Memory B cell (primary cell): ENCODE data around the gene NOXA1.

Experiments used
- ATAC-seq: fragments of 150-1000 bp; cut with Tn5 transposase; 2 replicates; pipeline ENCODE4 v1.10.0; 2021; ENCODE audit warnings: low read depth, mild to moderate bottlenecking, moderate library complexity
- DNase-seq, 2 donors: peaks; one replicate each; pipeline ENCODE4 v3.0.0; 2022; ENCODE audit warnings: low spot score in 2 of 2
- H3K27ac Mint-ChIP-seq: one replicate; pipeline ENCODE4 v1.8.0; 2022; ENCODE audit warnings: mild to moderate bottlenecking, moderate library complexity, mixed read lengths
- H3K27me3 Mint-ChIP-seq: one replicate; pipeline ENCODE4 v1.8.0; 2022; ENCODE audit warnings: mixed read lengths
- H3K36me3 Mint-ChIP-seq: one replicate; pipeline ENCODE4 v1.8.0; 2022; ENCODE audit warnings: mild to moderate bottlenecking, mixed read lengths
- H3K4me1 Mint-ChIP-seq: one replicate; pipeline ENCODE4 v1.8.0; 2022; ENCODE audit warnings: mixed read lengths
- H3K4me3 Mint-ChIP-seq: one replicate; pipeline ENCODE4 v1.8.0; 2022; ENCODE audit warnings: mild to moderate bottlenecking, moderate library complexity, mixed read lengths
- H3K9me3 Mint-ChIP-seq: one replicate; pipeline ENCODE4 v1.8.0; 2022; ENCODE audit warnings: mixed read lengths

NOXA1 gene

DNA sequence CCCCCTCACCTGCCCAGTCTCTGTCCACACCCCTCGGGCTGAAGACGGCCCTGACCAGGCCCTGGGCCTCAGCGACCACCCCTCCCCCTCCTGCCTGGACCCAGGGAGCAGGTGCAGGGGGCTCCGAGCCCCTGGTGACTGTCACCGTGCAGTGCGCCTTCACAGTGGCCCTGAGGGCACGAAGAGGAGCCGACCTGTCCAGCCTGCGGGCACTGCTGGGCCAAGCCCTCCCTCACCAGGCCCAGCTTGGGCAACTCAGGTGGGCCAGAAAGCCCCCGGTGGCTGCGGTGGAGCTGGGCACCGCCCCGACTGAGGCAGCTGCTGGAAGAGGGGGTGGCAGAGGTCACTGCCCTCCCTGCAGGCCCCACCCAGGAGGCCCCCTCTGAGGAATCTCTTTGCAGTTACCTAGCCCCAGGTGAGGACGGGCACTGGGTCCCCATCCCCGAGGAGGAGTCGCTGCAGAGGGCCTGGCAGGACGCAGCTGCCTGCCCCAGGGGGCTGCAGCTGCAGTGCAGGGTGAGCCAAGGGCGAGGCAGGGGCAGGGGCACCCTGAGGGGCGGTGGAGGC, 10.2 kb downstream of the NOXA1 start:
- DNase-seq (no peak), ATAC-seq (no peak)
- peaks cover 4% of the 10 kb centered on the region for H3K27me3 Mint-ChIP-seq
- no peaks in the 10 kb centered on the region for H3K36me3 Mint-ChIP-seq
- no peaks in the 10 kb centered on the region for H3K9me3 Mint-ChIP-seq
- H3K4me1 Mint-ChIP-seq: peaks cover 6% of the 10 kb centered on the region
- no peak overlapping the region for H3K27ac Mint-ChIP-seq
- no peak overlapping the region for H3K4me3 Mint-ChIP-seq

GRCh38 chr9:137433916-137434431, 10.8 kb downstream of the NOXA1 start:
- peaks cover 3% of the 10 kb centered on the region for H3K27me3 Mint-ChIP-seq
- no peak overlapping the region for H3K27ac Mint-ChIP-seq
- peaks cover 4% of the 10 kb centered on the region for H3K4me1 Mint-ChIP-seq
- H3K4me3 Mint-ChIP-seq: no peak overlapping the region
- no peak for DNase-seq
- no peak for ATAC-seq
- H3K9me3 Mint-ChIP-seq: no peaks in the 10 kb centered on the region
- H3K36me3 Mint-ChIP-seq: no peaks in the 10 kb centered on the region

DNA sequence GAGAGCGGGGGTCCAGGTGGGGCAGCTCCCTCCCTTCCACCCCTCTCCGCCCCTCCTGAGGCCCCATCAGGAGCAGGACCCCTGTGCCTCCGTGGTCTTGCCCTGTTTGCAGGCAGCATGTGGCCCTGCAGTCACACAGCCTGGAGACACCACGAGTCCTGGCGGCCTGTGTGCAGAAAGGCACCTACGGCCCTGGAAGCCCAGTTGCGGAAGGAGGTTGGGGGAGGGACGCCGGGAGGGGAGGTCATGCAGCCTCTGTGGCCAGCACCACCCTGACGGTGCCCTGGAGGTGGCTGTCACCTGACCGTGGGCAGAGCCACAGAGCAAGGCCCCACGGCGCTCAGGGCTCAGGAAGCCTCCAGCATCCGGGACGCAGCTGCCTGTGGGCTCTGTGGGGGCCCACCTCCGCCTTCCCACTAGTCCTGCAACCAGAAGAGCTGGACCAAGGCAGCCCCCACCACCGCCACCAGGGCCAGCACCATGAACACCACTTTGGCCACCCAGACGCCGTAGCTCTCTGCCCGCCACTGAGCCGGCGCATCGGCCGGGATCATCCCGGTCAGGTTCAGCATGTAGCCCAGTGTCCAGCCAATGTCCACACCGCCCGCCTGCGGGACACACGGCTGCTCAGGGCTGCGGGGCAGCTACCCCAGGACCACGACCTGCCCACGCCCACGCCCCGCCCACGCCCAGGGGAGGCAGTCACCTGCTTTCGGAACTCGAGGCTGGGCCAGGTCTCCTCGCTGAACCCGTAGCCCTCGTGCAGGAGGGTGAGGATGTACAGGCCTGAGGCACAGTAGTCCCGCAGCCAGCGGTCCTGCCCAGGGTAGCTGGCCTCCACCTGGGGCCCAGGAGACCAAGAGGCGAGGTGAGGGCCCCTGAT, 11.5 kb downstream of the NOXA1 start:
- ATAC-seq: no peak
- Mint-ChIP-seq H3K27me3 (peaks cover 9% of the 10 kb centered on the region), H3K36me3 (no peaks in the 10 kb centered on the region), H3K4me1 (peaks cover 2% of the 10 kb centered on the region), H3K4me3 (no peak overlapping the region), H3K9me3 (no peaks in the 10 kb centered on the region), H3K27ac (no peak overlapping the region)
- DNase-seq: no peak

DNA sequence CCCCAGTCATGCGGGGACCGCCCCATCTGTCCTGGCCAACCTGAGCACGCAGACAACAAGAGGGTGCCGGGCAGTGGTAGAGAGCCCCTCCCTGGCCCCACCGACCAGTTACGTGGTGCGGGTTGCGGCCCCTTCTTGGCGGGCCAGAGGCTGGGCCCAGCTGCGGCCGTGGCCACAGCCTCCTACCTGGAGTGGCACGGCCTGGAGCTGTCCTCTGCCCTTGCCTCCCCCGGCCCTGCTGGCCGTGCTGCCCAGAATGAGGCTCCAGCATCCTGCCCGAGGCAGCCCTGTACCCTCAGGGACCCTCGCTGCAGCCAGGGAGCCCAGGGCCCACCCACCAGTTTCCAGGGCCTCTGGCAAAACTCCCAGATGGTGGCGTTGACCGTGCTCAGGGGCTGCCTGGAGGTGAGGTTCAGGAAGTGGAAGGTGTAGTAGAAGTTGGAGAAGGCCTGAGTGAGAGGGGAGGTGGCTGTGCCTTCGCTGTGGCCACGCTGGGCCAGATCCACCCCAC, 12.2 kb downstream of the NOXA1 start:
- H3K9me3 Mint-ChIP-seq: no peaks in the 10 kb centered on the region
- DNase-seq (no peak), ATAC-seq (no peak)
- peaks cover 9% of the 10 kb centered on the region for H3K27me3 Mint-ChIP-seq
- H3K4me3 Mint-ChIP-seq: no peak overlapping the region
- no peaks in the 10 kb centered on the region for H3K36me3 Mint-ChIP-seq
- no peaks in the 10 kb centered on the region for H3K4me1 Mint-ChIP-seq
- H3K27ac Mint-ChIP-seq: no peak overlapping the region

DNA sequence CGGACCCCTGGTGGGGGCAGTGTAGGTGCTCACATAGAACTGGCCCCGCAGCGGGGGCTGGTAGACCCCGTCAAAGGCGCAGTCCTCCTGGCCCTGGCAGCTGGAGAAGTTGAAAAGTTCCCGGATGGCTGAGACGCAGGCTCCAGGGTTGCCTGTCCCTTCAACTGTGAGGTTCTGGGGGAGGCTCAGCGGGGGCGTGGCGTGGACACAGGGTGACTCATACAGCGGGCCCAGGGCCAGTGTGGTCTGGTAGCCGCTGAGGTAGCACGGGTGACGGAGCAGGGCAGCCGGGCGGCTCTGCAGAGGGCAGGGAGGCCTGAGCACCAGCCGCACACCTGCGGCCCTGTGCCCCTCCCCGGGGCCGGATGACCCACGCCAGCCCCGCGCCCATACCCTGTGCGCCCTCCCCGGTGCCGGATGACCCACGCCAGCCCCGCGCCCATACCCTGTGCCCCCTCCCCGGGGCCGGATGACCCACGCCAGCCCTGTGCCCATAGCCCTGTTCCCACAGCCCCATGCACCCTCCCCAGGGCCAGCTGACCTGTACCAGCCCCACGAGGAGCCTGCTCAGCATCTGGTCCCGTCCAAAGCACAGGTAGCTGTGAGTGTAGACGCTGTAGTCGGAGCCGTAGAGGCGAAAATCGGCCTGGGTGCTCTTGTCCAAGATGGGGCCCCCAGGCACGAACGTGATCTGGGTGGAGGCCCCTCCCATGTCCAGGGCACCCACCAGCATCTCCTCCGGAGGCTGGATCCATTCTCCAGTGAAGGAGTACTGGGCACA, 13.0 kb downstream of the NOXA1 start:
- Mint-ChIP-seq H3K9me3 (no peaks in the 10 kb centered on the region), H3K4me1 (no peaks in the 10 kb centered on the region), H3K4me3 (no peak overlapping the region), H3K27ac (no peak overlapping the region), H3K27me3 (peaks cover 9% of the 10 kb centered on the region), H3K36me3 (no peaks in the 10 kb centered on the region)
- DNase-seq (no peak), ATAC-seq (no peak)

DNA sequence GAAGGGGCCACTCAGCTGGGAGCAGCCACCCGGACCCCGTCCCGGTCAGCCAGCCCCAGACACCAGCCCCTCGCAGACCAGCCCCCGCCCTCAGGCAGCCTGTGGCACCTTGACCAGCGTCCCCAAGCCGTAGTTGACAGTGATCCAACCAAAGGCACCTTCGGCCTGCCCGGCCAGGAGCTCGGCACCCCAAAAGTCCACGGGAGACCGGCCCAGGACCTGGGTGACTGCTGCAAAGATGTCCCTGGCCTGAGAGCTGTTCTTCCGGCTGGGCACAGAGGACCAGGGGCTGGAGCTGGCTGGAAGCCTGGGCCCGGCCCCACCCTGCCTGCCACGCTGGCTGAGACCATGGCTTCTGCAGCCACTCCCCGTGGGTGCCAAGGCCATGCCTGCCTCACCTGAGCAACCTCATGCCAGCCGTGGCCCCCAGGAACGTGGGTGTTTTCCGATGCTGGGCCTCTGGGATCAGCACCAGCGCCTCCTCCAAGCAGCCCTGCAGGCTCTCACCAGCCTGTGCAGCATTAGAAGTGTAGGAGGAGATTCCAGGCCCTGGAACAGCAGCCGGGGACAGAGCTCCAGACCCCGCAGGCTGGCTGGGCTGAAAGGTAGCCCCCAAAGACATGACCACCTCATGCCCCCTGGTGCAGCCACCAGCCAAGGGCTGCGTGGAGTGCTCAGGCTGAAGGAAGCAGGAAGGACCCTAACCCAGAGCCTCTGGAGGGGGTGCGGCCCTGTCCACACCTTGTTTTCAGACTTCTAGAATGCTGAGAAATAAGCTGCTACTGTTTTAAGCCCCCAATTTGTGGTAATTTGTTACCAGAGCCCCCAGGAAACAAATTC, 13.8 kb downstream of the NOXA1 start:
- Mint-ChIP-seq H3K9me3 (no peaks in the 10 kb centered on the region), H3K4me1 (peaks cover 2% of the 10 kb centered on the region), H3K4me3 (no peak overlapping the region), H3K27me3 (peaks cover 11% of the 10 kb centered on the region), H3K27ac (no peak overlapping the region), H3K36me3 (no peaks in the 10 kb centered on the region)
- DNase-seq (no peak), ATAC-seq (no peak)

DNA sequence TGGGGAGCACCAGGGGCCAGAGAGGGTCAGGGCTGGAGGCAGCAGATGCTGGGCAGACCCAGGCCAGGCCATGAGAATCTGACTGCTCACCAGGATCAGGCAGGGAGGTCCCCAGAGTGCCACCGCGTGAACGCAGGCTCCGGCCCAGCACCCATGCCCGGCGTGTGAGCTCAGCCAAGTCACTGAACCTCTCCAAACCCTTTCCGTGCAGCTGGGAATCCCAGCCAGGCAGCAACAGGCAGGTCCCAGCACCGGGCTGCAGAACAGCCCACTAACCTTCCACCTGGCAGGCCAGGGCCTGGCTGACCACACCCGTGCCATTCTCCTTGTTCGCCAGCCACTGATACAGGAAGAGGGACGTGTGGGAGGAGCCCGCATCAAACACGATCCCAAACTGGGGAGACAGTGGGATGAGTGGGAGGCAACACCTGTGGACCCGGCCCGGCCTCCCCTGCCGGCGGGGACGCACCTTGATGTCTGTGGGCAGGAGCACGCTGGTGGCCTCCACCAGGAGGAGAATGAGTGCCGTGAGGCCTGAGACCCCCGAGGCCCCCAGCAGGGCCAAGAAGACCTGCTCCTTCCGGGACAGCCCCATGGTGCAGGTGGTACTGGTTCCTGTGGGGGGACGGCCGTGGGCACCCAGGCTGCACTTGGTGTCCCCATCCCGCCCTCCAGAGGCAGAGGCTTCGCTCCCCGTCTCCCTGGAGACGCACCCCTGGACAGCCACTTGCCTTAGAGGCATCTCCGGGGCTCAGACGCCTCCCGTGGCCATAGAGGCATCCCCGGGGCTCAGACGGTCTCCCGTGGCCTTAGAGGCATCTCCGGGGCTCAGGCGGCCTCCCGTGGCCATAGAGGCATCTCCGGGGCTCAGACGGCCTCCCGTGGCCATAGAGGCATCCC, 14.7 kb downstream of the NOXA1 start:
- H3K4me3 Mint-ChIP-seq: no peak overlapping the region
- H3K27ac Mint-ChIP-seq: no peak overlapping the region
- H3K9me3 Mint-ChIP-seq: no peaks in the 10 kb centered on the region
- ATAC-seq (no peak), DNase-seq (no peak)
- peaks cover 13% of the 10 kb centered on the region for H3K27me3 Mint-ChIP-seq
- no peaks in the 10 kb centered on the region for H3K36me3 Mint-ChIP-seq
- H3K4me1 Mint-ChIP-seq: peaks cover 3% of the 10 kb centered on the region

DNA sequence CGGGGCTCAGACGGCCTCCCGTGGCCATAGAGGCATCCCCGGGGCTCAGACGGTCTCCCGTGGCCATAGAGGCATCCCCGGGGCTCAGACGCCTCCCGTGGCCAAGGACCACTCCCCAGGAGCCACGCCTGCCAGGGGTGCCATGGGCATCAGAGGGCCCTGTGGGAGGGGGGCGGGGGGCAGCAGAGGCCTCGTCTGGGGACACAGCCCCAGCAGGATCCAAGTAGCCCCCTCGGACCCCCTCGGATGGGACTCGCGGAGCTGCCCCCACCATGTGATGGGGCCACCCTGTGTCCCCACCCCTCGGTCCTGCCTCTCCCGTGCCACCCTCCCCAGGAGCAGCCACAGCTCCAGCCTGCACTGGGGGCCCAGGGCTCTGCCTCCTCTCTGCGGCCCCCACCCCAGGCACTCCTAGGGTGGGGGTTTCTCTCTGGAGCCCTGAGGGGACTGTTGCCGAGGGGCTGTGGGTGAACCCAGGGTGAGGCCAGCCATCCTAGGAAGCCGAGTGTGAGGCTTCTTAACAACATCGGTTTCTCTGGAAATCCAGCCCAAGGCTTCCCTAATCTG, 15.5 kb downstream of the NOXA1 start:
- Mint-ChIP-seq H3K4me3 (no peak overlapping the region), H3K4me1 (peaks cover 3% of the 10 kb centered on the region), H3K36me3 (no peaks in the 10 kb centered on the region), H3K27ac (no peak overlapping the region), H3K9me3 (no peaks in the 10 kb centered on the region), H3K27me3 (peaks cover 14% of the 10 kb centered on the region)
- no peak for ATAC-seq
- no peak for DNase-seq

- DNase-seq (no peak), ATAC-seq (no peak)
- Mint-ChIP-seq H3K27me3 (peaks cover 14% of the 10 kb centered on the region), H3K36me3 (no peaks in the 10 kb centered on the region), H3K4me3 (no peak overlapping the region), H3K9me3 (no peaks in the 10 kb centered on the region), H3K27ac (no peak overlapping the region), H3K4me1 (peaks cover 3% of the 10 kb centered on the region)
Observed at GRCh38 chr9:137439158-137439714, 16.0 kb downstream of the NOXA1 start.

GRCh38 chr9:137441289-137441934, 18.2 kb downstream of the NOXA1 start, which contains the start of gene ENTPD8:
Gene ENTPD8, minus strand, starts transcription at chr9:137441357. Its CDS starts 3,072 bp downstream, at chr9:137438285.
- ATAC-seq: no peak
- H3K27me3 Mint-ChIP-seq: peaks cover 14% of the 10 kb centered on the region
- DNase-seq: no peak
- peaks cover 5% of the 10 kb centered on the region for H3K4me1 Mint-ChIP-seq
- no peaks in the 10 kb centered on the region for H3K9me3 Mint-ChIP-seq
- no peak within 1 kb of the TSS for H3K27ac Mint-ChIP-seq
- H3K36me3 Mint-ChIP-seq: no peaks in the 10 kb centered on the region
- peak within 1 kb of the TSS; percentile 70 for H3K4me3 Mint-ChIP-seq

DNA sequence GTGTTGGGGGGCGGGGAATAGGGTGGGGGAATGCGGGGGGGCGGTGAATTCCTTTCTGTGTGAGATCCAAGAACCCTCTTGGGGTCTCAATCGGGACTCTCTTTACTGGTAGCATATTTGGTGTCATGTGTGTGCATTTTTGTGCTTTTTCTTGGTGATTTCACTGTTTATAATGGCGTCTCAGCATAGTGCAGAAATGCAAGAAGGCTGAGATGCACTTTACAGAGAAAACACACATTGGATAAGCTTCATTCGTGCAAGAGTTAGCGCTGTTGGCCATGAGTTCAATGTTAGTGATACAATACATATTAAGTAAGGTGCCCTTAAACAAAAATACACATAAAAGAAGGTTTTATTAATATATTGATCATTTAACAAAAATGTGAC, 18.7 kb downstream of the NOXA1 start:
- Mint-ChIP-seq H3K9me3 (no peaks in the 10 kb centered on the region), H3K27me3 (peaks cover 14% of the 10 kb centered on the region), H3K4me3 (peak overlapping the region; percentile 70), H3K4me1 (peaks cover 5% of the 10 kb centered on the region), H3K36me3 (no peaks in the 10 kb centered on the region), H3K27ac (no peak overlapping the region)
- ATAC-seq: no peak
- DNase-seq: no peak
